OCI-LY3 (cell line): ENCODE measurements around the gene ASB6.

Experiments
- H2AFZ ChIP-seq: fragments of 200-600, 300-600 bp; shearing (Covaris generic); 2 replicates; pipeline ENCODE4 v1.6.0; 2014; ENCODE audit warnings: antibody characterized with exemption, low read depth, low read length
- H3K27ac ChIP-seq: fragments of 200-600, 300-600 bp; sonication (generic); 2 replicates; pipeline ENCODE4 v1.5.1; 2014; ENCODE audit warnings: mild to moderate bottlenecking, low read length, moderate library complexity, mixed read lengths
- H3K27me3 ChIP-seq: fragments of 200-600, 300-600 bp; sonication (generic); 2 replicates; pipeline ENCODE4 v1.6.1; 2014; ENCODE audit warnings: low read depth, low read length, mixed read lengths
- H3K36me3 ChIP-seq: fragments of 200-600, 300-600 bp; sonication (generic); replicated peaks from 2 replicates; pipeline ENCODE3; 2014; ENCODE audit warnings: low read depth, low read length, mixed read lengths
- H3K4me1 ChIP-seq: fragments of 300-600, 200-600 bp; sonication (generic); 2 replicates; pipeline ENCODE4 v1.6.1; 2014; ENCODE audit warnings: low read length, mixed read lengths
- H3K4me2 ChIP-seq: fragments of 200-600, 300-600 bp; sonication (generic); 2 replicates; pipeline ENCODE4 v1.6.1; 2014; ENCODE audit warnings: low read length, mixed read lengths
- H3K4me3 ChIP-seq: fragments of 300-600, 200-600 bp; sonication (generic); 2 replicates; pipeline ENCODE4 v1.5.1; 2014; ENCODE audit warnings: antibody characterized with exemption, mild to moderate bottlenecking, low read length, moderate library complexity
- H3K79me2 ChIP-seq: fragments of 300-600, 200-600 bp; shearing (Covaris generic); 2 replicates; pipeline ENCODE4 v1.6.1; 2014; ENCODE audit warnings: mild to moderate bottlenecking, low read length, mixed read lengths
- H3K9ac ChIP-seq: fragments of 300-600, 200-600 bp; shearing (Covaris generic); 2 replicates; pipeline ENCODE4 v1.6.0; 2014; ENCODE audit warnings: mild to moderate bottlenecking, low read length, moderate library complexity
- H3K9me3 ChIP-seq: fragments of 200-600, 300-600 bp; shearing (Covaris generic); 2 replicates; pipeline ENCODE4 v1.6.1; 2014; ENCODE audit warnings: low read length, mixed read lengths; ENCODE audit not compliant: insufficient read depth
- H4K20me1 ChIP-seq: fragments of 200-600, 300-600 bp; sonication (generic); 2 replicates; pipeline ENCODE4 v1.6.1; 2016; ENCODE audit warnings: low read length, mixed read lengths; ENCODE audit not compliant: insufficient read depth
- CTCF ChIP-seq: fragments of 200-600, 300-600 bp; sonication (generic); IDR thresholded peaks from 2 replicates; pipeline ENCODE4 v1.5.1; 2014; ENCODE audit warnings: antibody characterized with exemption, low read length, low read depth
- EZH2phosphoT487 ChIP-seq: fragments of 200-600 bp; shearing (Covaris generic); IDR thresholded peaks from 2 replicates; pipeline ENCODE4 v1.6.1; 2018; ENCODE audit warnings: antibody characterized with exemption, mixed run types, low read depth

The ASB6 gene

GRCh38 chr9:129587487-129588262, 54.3 kb downstream of the ASB6 start:
- no peaks in the 10 kb centered on the region for H4K20me1 ChIP-seq
- no peak for TF ChIP-seq CTCF
- no peak for TF ChIP-seq EZH2phosphoT487
- H3K27me3 ChIP-seq, result 0 out of 2 replicates have a peak, but pooled peaks cover 2% of the 10 kb centered on the region
- H2AFZ ChIP-seq, result no peak overlapping the region
- H3K9ac ChIP-seq, result no peak overlapping the region
- no peaks in the 10 kb centered on the region for H3K36me3 ChIP-seq
- no peaks in the 10 kb centered on the region for H3K79me2 ChIP-seq
- H3K4me2 ChIP-seq, result no peak overlapping the region
- peaks cover 14% of the 10 kb centered on the region for H3K4me1 ChIP-seq
- no peak overlapping the region for H3K4me3 ChIP-seq
- no peak overlapping the region for H3K27ac ChIP-seq
- H3K9me3 ChIP-seq, result no peaks in the 10 kb centered on the region

GRCh38 chr9:129586685-129587084, 55.3 kb downstream of the ASB6 start:
- Histone ChIP-seq H3K9ac (no peak overlapping the region), H3K79me2 (no peaks in the 10 kb centered on the region), H3K36me3 (no peaks in the 10 kb centered on the region), H4K20me1 (no peaks in the 10 kb centered on the region), H2AFZ (no peak overlapping the region), H3K27ac (no peak overlapping the region), H3K4me2 (no peak overlapping the region), H3K4me3 (no peak overlapping the region), H3K9me3 (no peaks in the 10 kb centered on the region), H3K4me1 (peaks cover 24% of the 10 kb centered on the region), H3K27me3 (0 out of 2 replicates have a peak, but pooled peaks cover 2% of the 10 kb centered on the region)
- TF ChIP-seq EZH2phosphoT487 (no peak), CTCF (no peak)

- no peak overlapping the region for H3K9ac ChIP-seq
- H4K20me1 ChIP-seq, result no peaks in the 10 kb centered on the region
- H3K79me2 ChIP-seq, result no peaks in the 10 kb centered on the region
- TF ChIP-seq CTCF (no peak), EZH2phosphoT487 (no peak)
- H3K4me2 ChIP-seq, result no peak overlapping the region
- H3K9me3 ChIP-seq, result no peaks in the 10 kb centered on the region
- H3K4me3 ChIP-seq, result no peak overlapping the region
- no peak overlapping the region for H3K27ac ChIP-seq
- no peaks in the 10 kb centered on the region for H3K36me3 ChIP-seq
- peaks cover 29% of the 10 kb centered on the region for H3K4me1 ChIP-seq
- no peak overlapping the region for H2AFZ ChIP-seq
- 0 out of 2 replicates have a peak, but pooled peaks cover 2% of the 10 kb centered on the region for H3K27me3 ChIP-seq
These were observed 55.7 kb downstream of the ASB6 start for GRCh38 chr9:129586245-129586644.

- H3K4me3 ChIP-seq, result no peak overlapping the region
- H3K79me2 ChIP-seq, result no peaks in the 10 kb centered on the region
- TF ChIP-seq CTCF (no peak), EZH2phosphoT487 (no peak)
- peaks cover 38% of the 10 kb centered on the region for H3K4me1 ChIP-seq
- H3K4me2 ChIP-seq, result no peak overlapping the region
- no peak overlapping the region for H3K27ac ChIP-seq
- H3K27me3 ChIP-seq, result 0 out of 2 replicates have a peak, but pooled peaks cover 2% of the 10 kb centered on the region
- no peaks in the 10 kb centered on the region for H3K36me3 ChIP-seq
- H3K9ac ChIP-seq, result no peak overlapping the region
- H2AFZ ChIP-seq, result no peak overlapping the region
- H3K9me3 ChIP-seq, result no peaks in the 10 kb centered on the region
- no peaks in the 10 kb centered on the region for H4K20me1 ChIP-seq
These were observed 56.6 kb downstream of the ASB6 start for GRCh38 chr9:129585352-129585751.
